ENCODE measurements around the gene PKP2. TPM values are rescaled to one million over a fixed set of nuclear protein-coding genes. Genes with fewer than 3 reads are reported as not detected.

The PKP2 gene
- total RNA-seq, 1 donor from 2014 or later: 1.9 TPM

GRCh38 chr12:32859389-32859788 is 37.2 kb downstream of the PKP2 start:
- H3K36me3 ChIP-seq: no peaks in the 10 kb centered on the region
- intact Hi-C loops (cut with DNase I): no loop called here
- ATAC-seq (no peak), DNase-seq (no peak)
- H3K4me3 ChIP-seq: no peak overlapping the region
- H3K9me3 ChIP-seq: no peaks in the 10 kb centered on the region
- H3K27me3 ChIP-seq: no peaks in the 10 kb centered on the region
- TF ChIP-seq CTCF (IDR thresholded peaks at IDR 0.05): no peak
- no peak overlapping the region for H3K27ac ChIP-seq
- H3K4me1 ChIP-seq: no peaks in the 10 kb centered on the region

GRCh38 chr12:32854716-32855115 is 41.9 kb downstream of the PKP2 start:
- Histone ChIP-seq H3K9me3 (no peaks in the 10 kb centered on the region), H3K36me3 (no peaks in the 10 kb centered on the region), H3K27me3 (no peaks in the 10 kb centered on the region), H3K4me3 (no peak overlapping the region), H3K4me1 (no peaks in the 10 kb centered on the region), H3K27ac (no peak overlapping the region)
- intact Hi-C loops (cut with DNase I): no loop called here
- TF ChIP-seq CTCF (IDR thresholded peaks at IDR 0.05): no peak
- no peak for DNase-seq
- no peak for ATAC-seq

GRCh38 chr12:32854097-32854496 is 42.5 kb downstream of the PKP2 start:
- no peak for TF ChIP-seq CTCF (IDR thresholded peaks at IDR 0.05)
- H3K9me3 ChIP-seq: no peaks in the 10 kb centered on the region
- H3K27ac ChIP-seq: no peak overlapping the region
- ATAC-seq: no peak
- intact Hi-C loops (cut with DNase I): no loop called here
- H3K4me3 ChIP-seq: no peak overlapping the region
- H3K36me3 ChIP-seq: no peaks in the 10 kb centered on the region
- H3K4me1 ChIP-seq: no peaks in the 10 kb centered on the region
- no peak for DNase-seq
- no peaks in the 10 kb centered on the region for H3K27me3 ChIP-seq

GRCh38 chr12:32847287-32847686 is 49.3 kb downstream of the PKP2 start:
- Histone ChIP-seq H3K27me3 (no peaks in the 10 kb centered on the region), H3K4me3 (no peak overlapping the region), H3K27ac (no peak overlapping the region), H3K4me1 (no peaks in the 10 kb centered on the region), H3K36me3 (no peaks in the 10 kb centered on the region), H3K9me3 (no peaks in the 10 kb centered on the region)
- DNase-seq: no peak
- intact Hi-C loops (cut with DNase I): no loop called here
- no peak for ATAC-seq
- TF ChIP-seq CTCF (IDR thresholded peaks at IDR 0.05): no peak

- Histone ChIP-seq H3K36me3 (no peaks in the 10 kb centered on the region), H3K27ac (no peak overlapping the region), H3K4me3 (no peak overlapping the region), H3K4me1 (no peaks in the 10 kb centered on the region), H3K27me3 (no peaks in the 10 kb centered on the region), H3K9me3 (no peaks in the 10 kb centered on the region)
- intact Hi-C loops (cut with DNase I): no loop called here
- TF ChIP-seq CTCF (IDR thresholded peaks at IDR 0.05): no peak
- DNase-seq: no peak
- ATAC-seq: no peak
Observed at GRCh38 chr12:32846053-32846452, 50.5 kb downstream of the PKP2 start.

- intact Hi-C loops (cut with DNase I): no loop called here
- no peak for TF ChIP-seq CTCF (IDR thresholded peaks at IDR 0.05)
- no peaks in the 10 kb centered on the region for H3K27me3 ChIP-seq
- H3K9me3 ChIP-seq: no peaks in the 10 kb centered on the region
- no peaks in the 10 kb centered on the region for H3K36me3 ChIP-seq
- no peaks in the 10 kb centered on the region for H3K4me1 ChIP-seq
- peak; percentile 36 for ATAC-seq
- no peak for DNase-seq
- H3K27ac ChIP-seq: no peak overlapping the region
- no peak overlapping the region for H3K4me3 ChIP-seq
Observed at GRCh38 chr12:32843528-32844095, 53.0 kb downstream of the PKP2 start.

Measured in upper lobe of right lung (tissue), 1 donor.